ENCODE results near the gene SGTA.

- TF ChIP-seq CTCF (IDR thresholded peaks at IDR 0.05): no peak
- no peak for TF ChIP-seq POLR2A (IDR thresholded peaks at IDR 0.05)
Measured at GRCh38 chr19:2727640-2727944, 55.5 kb downstream of the SGTA start.
